Liver (tissue), 3 donors: ENCODE data around the gene NXN.

Experiments used
- CTCF ChIP-seq: fragments of 150-350 bp; IDR thresholded peaks from 2 replicates; pipeline ENCODE4 v1.5.1; 2017; ENCODE audit warnings: improper control_type of control experiment, low read depth, low read length; ENCODE audit not compliant: missing input control
- FOXA2 ChIP-seq: IDR thresholded peaks from 2 replicates; pipeline ENCODE4 v1.6.1; 2016; ENCODE audit warnings: antibody characterized with exemption
- JUND ChIP-seq, 2 donors: IDR thresholded peaks; 2 replicates each; pipeline ENCODE4 v1.6.1; 2016; ENCODE audit warnings: antibody characterized with exemption in 2 of 2
- NR2F2 ChIP-seq: IDR thresholded peaks from 2 replicates; pipeline ENCODE4 v1.6.1; 2016; ENCODE audit warnings: antibody characterized with exemption
- SP1 ChIP-seq: IDR thresholded peaks from 2 replicates; pipeline ENCODE4 v1.6.1; 2018; ENCODE audit warnings: antibody characterized with exemption, mild to moderate bottlenecking
- YY1 ChIP-seq: IDR thresholded peaks from 2 replicates; pipeline ENCODE4 v1.6.1; 2016; ENCODE audit warnings: antibody characterized with exemption, mild to moderate bottlenecking
- donor health status: healthy.
- donor health status: healthy.

- TF ChIP-seq CTCF (no peak), YY1 (no peak), SP1 (no peak), JUND (IDR thresholded peaks at IDR 0.05) (no peak), NR2F2 (no peak), FOXA2 (no peak)
Observed at GRCh38 chr17:907725-908124, 71.9 kb downstream of the NXN start.
